HepG2 (cell line): ENCODE measurements around the gene MRPL38. TPM values are rescaled to one million over a fixed set of nuclear protein-coding genes. Genes with fewer than 3 reads are reported as not detected.

Experiments
- ARNT ChIP-seq: fragments of 450-650 bp; IDR thresholded peaks from 2 replicates; pipeline ENCODE4 v1.6.1; 2017
- CHD2 ChIP-seq: IDR thresholded peaks from 2 replicates; pipeline ENCODE4 v1.6.1; 2011; ENCODE audit warnings: low read depth, low read length, improper control_type of control experiment
- DR1 ChIP-seq: sonication (generic); formaldehyde crosslinking; IDR thresholded peaks from 2 replicates; pipeline ENCODE4 v1.8.0; 2021; ENCODE audit warnings: mild to moderate bottlenecking, missing genetic modification reagents, inconsistent platforms
- FOXP1 ChIP-seq, 2 experiments: fragments of 450-650 bp in 1 of 2; IDR thresholded peaks; 2 replicates each; pipeline ENCODE4 v1.6.1; 2017 to 2018; ENCODE audit warnings: antibody characterized with exemption in 1 of 2
- HOXA3 ChIP-seq: sonication (generic); formaldehyde crosslinking; IDR thresholded peaks from 2 replicates; pipeline ENCODE4 v1.5.0; 2020; ENCODE audit warnings: missing genetic modification reagents
- HOXA7 ChIP-seq: sonication (generic); formaldehyde crosslinking; IDR thresholded peaks from 2 replicates; pipeline ENCODE4 v1.8.1; 2022; ENCODE audit warnings: mild to moderate bottlenecking, missing genetic modification reagents, moderate library complexity
- JDP2 ChIP-seq: sonication (generic); formaldehyde crosslinking; IDR thresholded peaks from 2 replicates; pipeline ENCODE4 v1.8.1; 2022; ENCODE audit warnings: missing genetic modification reagents, borderline replicate concordance
- KDM5A ChIP-seq: fragments of 200-600 bp; sonication (generic); IDR thresholded peaks from 2 replicates; pipeline ENCODE4 v1.7.0; 2018; ENCODE audit warnings: antibody characterized with exemption, mild to moderate bottlenecking, low read length, borderline replicate concordance
- MED1 ChIP-seq: sonication (generic); formaldehyde crosslinking; IDR thresholded peaks from 2 replicates; pipeline ENCODE4 v1.4.0; 2020; ENCODE audit warnings: missing genetic modification reagents
- POLR2AphosphoS5 ChIP-seq: IDR thresholded peaks from 2 replicates; pipeline ENCODE4 v1.6.1; 2012; ENCODE audit warnings: low read depth, low read length
- SMARCC2 ChIP-seq: fragments of 450-650 bp; IDR thresholded peaks from 2 replicates; pipeline ENCODE4 v1.6.1; 2017; ENCODE audit warnings: antibody characterized with exemption, mild to moderate bottlenecking
- SMC3 ChIP-seq: IDR thresholded peaks from 2 replicates; pipeline ENCODE4 v1.6.1; 2011; ENCODE audit warnings: low read length, improper control_type of control experiment
- SP140L ChIP-seq: sonication (generic); formaldehyde crosslinking; IDR thresholded peaks from 2 replicates; pipeline ENCODE4 v1.4.0; 2020; ENCODE audit warnings: missing genetic modification reagents, borderline replicate concordance
- ZBTB7A ChIP-seq: sonication (generic); formaldehyde crosslinking; IDR thresholded peaks from 2 replicates; pipeline ENCODE4 v1.8.0; 2022; ENCODE audit warnings: mild to moderate bottlenecking, missing genetic modification reagents
- ZC3H13 ChIP-seq: sonication (generic); formaldehyde crosslinking; IDR thresholded peaks from 2 replicates; pipeline ENCODE4 v1.8.1; 2023; ENCODE audit warnings: mild to moderate bottlenecking, missing genetic modification reagents, moderate library complexity
- ZIK1 ChIP-seq: sonication (generic); formaldehyde crosslinking; IDR thresholded peaks from 2 replicates; pipeline ENCODE4 v1.5.0; 2020; ENCODE audit warnings: mild to moderate bottlenecking, low read depth, missing genetic modification reagents, borderline replicate concordance
- ZNF124 ChIP-seq: sonication (generic); formaldehyde crosslinking; IDR thresholded peaks from 2 replicates; pipeline ENCODE4 v1.4.0; 2020; ENCODE audit warnings: missing genetic modification reagents
- ZNF253 ChIP-seq: sonication (generic); formaldehyde crosslinking; IDR thresholded peaks from 2 replicates; pipeline ENCODE4 v1.8.0; 2022; ENCODE audit warnings: mild to moderate bottlenecking, missing genetic modification reagents, borderline replicate concordance
- ZNF260 ChIP-seq: sonication (generic); formaldehyde crosslinking; IDR thresholded peaks from 2 replicates; pipeline ENCODE4 v1.4.0; 2020; ENCODE audit warnings: missing genetic modification reagents, low read depth, mild to moderate bottlenecking, borderline replicate concordance
- ZNF720 ChIP-seq: sonication (generic); formaldehyde crosslinking; IDR thresholded peaks from 2 replicates; pipeline ENCODE4 v1.4.0; 2020; ENCODE audit warnings: missing genetic modification reagents
- ZNF781 ChIP-seq: sonication (generic); formaldehyde crosslinking; IDR thresholded peaks from 2 replicates; pipeline ENCODE4 v1.5.1; 2020; ENCODE audit warnings: borderline replicate concordance, mild to moderate bottlenecking, missing genetic modification reagents; ENCODE audit errors: not compliant biosample characterization
- polyA plus RNA-seq, 8 experiments: library from polyadenylated mRNA; depleted of rRNA in 3 of 8; stranded (reverse) in 7 of 8; unstranded in 1 of 8; fragments of >200 nt; fragmentation: Illumina TruSeq in 4 of 8; extraction: Trizol in 4 of 8; gene quantifications; 2 replicates each; pipeline versions ENCODE4 v1.2.1 to v1.2.3, GENCODE V29; 2011 to 2016; ENCODE audit warnings: low read depth in 4 of 8, missing spikeins in 1 of 8, mixed read lengths in 1 of 8; ENCODE audit not compliant: insufficient read depth in 1 of 8
- total RNA-seq, 5 experiments: library from RNA; depleted of rRNA; stranded (reverse); fragments of >200 nt; fragmentation: Illumina TruSeq; extraction: Trizol; gene quantifications; 2 replicates each; pipeline ENCODE4 v1.2.3, GENCODE V29; 2016; ENCODE audit warnings: low read depth in 1 of 5
- TF ChIP-seq, protein P1 (sequence below): IDR thresholded peaks from 2 replicates; pipeline ENCODE4 v1.6.1; 2016; ENCODE audit warnings: missing genetic modification reagents, missing compliant biosample characterization
- TF ChIP-seq, protein P2 (sequence below): sonication (generic); formaldehyde crosslinking; IDR thresholded peaks from 2 replicates; pipeline ENCODE4 v1.4.0; 2020; ENCODE audit warnings: missing genetic modification reagents, borderline replicate concordance
- TF ChIP-seq, protein P3 (sequence below): sonication (generic); formaldehyde crosslinking; IDR thresholded peaks from 2 replicates; pipeline ENCODE4 v1.4.0; 2020; ENCODE audit warnings: missing genetic modification reagents, borderline replicate concordance

The MRPL38 gene
- total and polyA plus RNA-seq, 2 of the 13 experiments (the other 11 are each of a cell fraction or from before 2014, with no cell fraction given), result 83.7 to 125 TPM

DNA sequence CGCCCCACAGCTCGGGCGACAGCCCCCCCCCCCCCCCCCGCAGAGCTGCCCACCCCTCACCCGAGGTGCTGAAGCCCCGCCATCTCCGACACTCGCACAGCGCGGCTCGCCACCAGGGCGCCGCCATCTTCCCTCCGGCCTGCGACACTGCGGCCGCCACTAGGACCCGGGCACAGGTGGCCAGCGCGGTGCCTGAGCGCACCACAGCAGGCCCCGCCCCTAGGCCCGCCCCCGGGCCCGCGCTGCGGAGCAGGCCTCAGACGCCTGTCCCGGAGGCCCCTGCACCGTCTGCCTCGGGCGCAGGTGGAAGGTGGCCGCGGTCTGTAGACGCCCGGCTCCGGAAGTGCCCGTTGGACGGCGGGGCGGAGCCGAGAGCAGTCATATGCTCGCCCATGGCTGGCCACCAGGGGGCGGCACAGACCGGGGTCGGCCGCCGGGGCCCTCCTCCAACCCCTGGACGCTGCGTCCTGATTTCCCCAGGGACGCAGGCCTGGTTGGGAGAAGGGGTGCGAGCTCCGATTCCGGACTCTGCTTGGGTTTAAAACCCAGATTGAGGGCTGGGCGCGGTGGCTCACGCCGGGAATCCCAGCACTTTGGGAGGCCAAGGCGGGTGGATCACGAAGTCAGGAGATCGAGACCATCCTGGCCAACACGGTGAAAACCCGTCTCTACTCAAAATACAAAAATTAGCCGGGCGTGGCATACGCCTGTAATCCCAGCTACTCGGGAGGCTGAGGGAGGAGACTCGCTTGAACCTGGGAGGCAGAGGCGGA, at the start of gene MRPL38 (continued):
- TF ChIP-seq HOXA7 (CRISPR knock-in tag) (no peak), ZNF720 (no peak), SMARCC2 (no peak), FOXP1 (IDR thresholded peaks at IDR 0.05) (no peak), FOXP1 (CRISPR knock-in tag; IDR thresholded peaks at IDR 0.05) (peak; percentile 43), ZC3H13 (CRISPR knock-in tag) (peak; percentile 97), SMC3 (peak; percentile 61; the same call in 1 of the 2 replicates), MED1 (peak; percentile 94), POLR2AphosphoS5 (peak; percentile 73), KDM5A (peak; percentile 28; the same call in 1 of the 2 replicates), ZBTB7A (CRISPR knock-in tag) (no peak), SP140L (CRISPR knock-in tag) (0 out of 2 replicates have a peak, but pooled peaks have one; percentile 68), ZNF781 (CRISPR knock-in tag) (no peak), HOXA3 (peak; percentile 93), ZNF253 (peak; percentile 42; the same call in 1 of the 2 replicates), ZNF124 (CRISPR knock-in tag) (peak; percentile 98), DR1 (peak; percentile 92), CHD2 (no peak; the same call in 1 of the 2 replicates), ARNT (no peak), JDP2 (CRISPR knock-in tag) (no peak), ZIK1 (peak; percentile 92), ZNF260 (CRISPR knock-in tag) (no peak)
- TF ChIP-seq, protein P1, sequence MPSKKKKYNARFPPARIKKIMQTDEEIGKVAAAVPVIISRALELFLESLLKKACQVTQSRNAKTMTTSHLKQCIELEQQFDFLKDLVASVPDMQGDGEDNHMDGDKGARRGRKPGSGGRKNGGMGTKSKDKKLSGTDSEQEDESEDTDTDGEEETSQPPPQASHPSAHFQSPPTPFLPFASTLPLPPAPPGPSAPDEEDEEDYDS (CRISPR knock-in tag), result peak; percentile 84
- TF ChIP-seq, protein P2, sequence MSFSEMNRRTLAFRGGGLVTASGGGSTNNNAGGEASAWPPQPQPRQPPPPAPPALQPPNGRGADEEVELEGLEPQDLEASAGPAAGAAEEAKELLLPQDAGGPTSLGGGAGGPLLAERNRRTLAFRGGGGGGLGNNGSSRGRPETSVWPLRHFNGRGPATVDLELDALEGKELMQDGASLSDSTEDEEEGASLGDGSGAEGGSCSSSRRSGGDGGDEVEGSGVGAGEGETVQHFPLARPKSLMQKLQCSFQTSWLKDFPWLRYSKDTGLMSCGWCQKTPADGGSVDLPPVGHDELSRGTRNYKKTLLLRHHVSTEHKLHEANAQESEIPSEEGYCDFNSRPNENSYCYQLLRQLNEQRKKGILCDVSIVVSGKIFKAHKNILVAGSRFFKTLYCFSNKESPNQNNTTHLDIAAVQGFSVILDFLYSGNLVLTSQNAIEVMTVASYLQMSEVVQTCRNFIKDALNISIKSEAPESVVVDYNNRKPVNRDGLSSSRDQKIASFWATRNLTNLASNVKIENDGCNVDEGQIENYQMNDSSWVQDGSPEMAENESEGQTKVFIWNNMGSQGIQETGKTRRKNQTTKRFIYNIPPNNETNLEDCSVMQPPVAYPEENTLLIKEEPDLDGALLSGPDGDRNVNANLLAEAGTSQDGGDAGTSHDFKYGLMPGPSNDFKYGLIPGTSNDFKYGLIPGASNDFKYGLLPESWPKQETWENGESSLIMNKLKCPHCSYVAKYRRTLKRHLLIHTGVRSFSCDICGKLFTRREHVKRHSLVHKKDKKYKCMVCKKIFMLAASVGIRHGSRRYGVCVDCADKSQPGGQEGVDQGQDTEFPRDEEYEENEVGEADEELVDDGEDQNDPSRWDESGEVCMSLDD (CRISPR knock-in tag), result peak; percentile 66; the same call in 1 of the 2 replicates
- TF ChIP-seq, protein P3, sequence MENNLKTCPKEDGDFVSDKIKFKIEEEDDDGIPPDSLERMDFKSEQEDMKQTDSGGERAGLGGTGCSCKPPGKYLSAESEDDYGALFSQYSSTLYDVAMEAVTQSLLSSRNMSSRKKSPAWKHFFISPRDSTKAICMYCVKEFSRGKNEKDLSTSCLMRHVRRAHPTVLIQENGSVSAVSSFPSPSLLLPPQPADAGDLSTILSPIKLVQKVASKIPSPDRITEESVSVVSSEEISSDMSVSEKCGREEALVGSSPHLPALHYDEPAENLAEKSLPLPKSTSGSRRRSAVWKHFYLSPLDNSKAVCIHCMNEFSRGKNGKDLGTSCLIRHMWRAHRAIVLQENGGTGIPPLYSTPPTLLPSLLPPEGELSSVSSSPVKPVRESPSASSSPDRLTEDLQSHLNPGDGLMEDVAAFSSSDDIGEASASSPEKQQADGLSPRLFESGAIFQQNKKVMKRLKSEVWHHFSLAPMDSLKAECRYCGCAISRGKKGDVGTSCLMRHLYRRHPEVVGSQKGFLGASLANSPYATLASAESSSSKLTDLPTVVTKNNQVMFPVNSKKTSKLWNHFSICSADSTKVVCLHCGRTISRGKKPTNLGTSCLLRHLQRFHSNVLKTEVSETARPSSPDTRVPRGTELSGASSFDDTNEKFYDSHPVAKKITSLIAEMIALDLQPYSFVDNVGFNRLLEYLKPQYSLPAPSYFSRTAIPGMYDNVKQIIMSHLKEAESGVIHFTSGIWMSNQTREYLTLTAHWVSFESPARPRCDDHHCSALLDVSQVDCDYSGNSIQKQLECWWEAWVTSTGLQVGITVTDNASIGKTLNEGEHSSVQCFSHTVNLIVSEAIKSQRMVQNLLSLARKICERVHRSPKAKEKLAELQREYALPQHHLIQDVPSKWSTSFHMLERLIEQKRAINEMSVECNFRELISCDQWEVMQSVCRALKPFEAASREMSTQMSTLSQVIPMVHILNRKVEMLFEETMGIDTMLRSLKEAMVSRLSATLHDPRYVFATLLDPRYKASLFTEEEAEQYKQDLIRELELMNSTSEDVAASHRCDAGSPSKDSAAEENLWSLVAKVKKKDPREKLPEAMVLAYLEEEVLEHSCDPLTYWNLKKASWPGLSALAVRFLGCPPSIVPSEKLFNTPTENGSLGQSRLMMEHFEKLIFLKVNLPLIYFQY, result peak; percentile 87; the same call in 1 of the 2 replicates
